ENCODE measurements around the gene RYR1.
A peak's percentile ranks its signal among the peaks of the same experiment; 100 is the strongest.
"Not testable (repeated sequence)": the region's sequence is repeated elsewhere in the genome, so short reads cannot be mapped to it uniquely, and the experiment has no call there.

Gene RYR1

GRCh38 chr19:38400361-38400760 lies 33.1 kb upstream of the RYR1 start:
- no peak for DNase-seq

GRCh38 chr19:38401148-38401547 lies 32.3 kb upstream of the RYR1 start:
- DNase-seq: no peak

GRCh38 chr19:38402623-38402966 lies 30.9 kb upstream of the RYR1 start:
- DNase-seq: no peak

- peak; percentile 96 for DNase-seq
Measured at GRCh38 chr19:38402967-38403674, 30.4 kb upstream of the RYR1 start, which contains the start of gene FAM98C. TSS of gene FAM98C (plus strand) at chr19:38403093. CDS start at chr19:38403154, 61 bp downstream.

GRCh38 chr19:38404858-38405257 lies 28.6 kb upstream of the RYR1 start:
- DNase-seq: no peak

- no peak for DNase-seq
Measured at GRCh38 chr19:38405276-38405675, 28.2 kb upstream of the RYR1 start.

GRCh38 chr19:38409631-38410133 lies 23.8 kb upstream of the RYR1 start:
- DNase-seq: no peak

- not testable (repeated sequence) for DNase-seq
Measured at GRCh38 chr19:38410407-38410806, 23.1 kb upstream of the RYR1 start.

- no peak for DNase-seq
Measured at GRCh38 chr19:38411041-38411712, 22.3 kb upstream of the RYR1 start.

- not testable (repeated sequence) for DNase-seq
Measured at GRCh38 chr19:38411898-38412297, 21.6 kb upstream of the RYR1 start.

- DNase-seq: no peak
Measured at GRCh38 chr19:38412491-38412890, 21.0 kb upstream of the RYR1 start.

- DNase-seq: no peak
Measured at GRCh38 chr19:38412961-38413360, 20.5 kb upstream of the RYR1 start.

- DNase-seq: no peak
Measured at GRCh38 chr19:38413416-38413815, 20.1 kb upstream of the RYR1 start.

GRCh38 chr19:38417146-38417543 lies 16.3 kb upstream of the RYR1 start:
- DNase-seq: no peak

- DNase-seq: peak; percentile 33 to 34
Measured at GRCh38 chr19:38417544-38418506, 15.7 kb upstream of the RYR1 start.

- DNase-seq: no peak
Measured at GRCh38 chr19:38420935-38421334, 12.6 kb upstream of the RYR1 start.

- no peak for DNase-seq
Measured at GRCh38 chr19:38421856-38422255, 11.6 kb upstream of the RYR1 start.

GRCh38 chr19:38422438-38422837 lies 11.1 kb upstream of the RYR1 start:
- no peak for DNase-seq

GRCh38 chr19:38424272-38424671 lies 9.2 kb upstream of the RYR1 start:
- no peak for DNase-seq

- DNase-seq: no peak
Measured at GRCh38 chr19:38425222-38425809, 8.2 kb upstream of the RYR1 start.

GRCh38 chr19:38425810-38426466 lies 7.6 kb upstream of the RYR1 start, which contains the start of gene RASGRP4:
TSS of gene RASGRP4 (minus strand) at chr19:38426219. CDS start at chr19:38426091, 128 bp downstream.
- DNase-seq: no peak

- peak; percentile 19 to 29 for DNase-seq
Measured at GRCh38 chr19:38427035-38427677, 6.3 kb upstream of the RYR1 start.
